H1 (cell line): Measurements from ENCODE around the gene PSORS1C1. TPM values are rescaled to one million over a fixed set of nuclear protein-coding genes. Genes with fewer than 3 reads are reported as not detected.

ENCODE experiments used
- PHF8 ChIP-seq: fragments of 200-600 bp; sonication (generic); conservative IDR thresholded peaks from 2 replicates; pipeline ENCODE4 v1.7.1; 2012; ENCODE audit warnings: low read depth, mild to moderate bottlenecking, inconsistent platforms, low read length, moderate library complexity
- polyA plus RNA-seq, 7 experiments: library from polyadenylated mRNA; depleted of rRNA in 3 of 7; stranded (reverse) in 5 of 7; unstranded in 2 of 7; fragments of >200 nt in 5 of 7; fragments of 200-250 nt in 2 of 7; gene quantifications; 1 replicate in 5 of 7; 2 replicates in 1 of 7; 4 replicates in 1 of 7; pipeline versions ENCODE4 v1.2.1 to v1.2.3, GENCODE V29; 2011 to 2013; ENCODE audit warnings: missing spikeins in 2 of 7, mixed read lengths in 2 of 7
- total RNA-seq: library from RNA; stranded (reverse); fragmentation: NEBNext Ultra II Directional; extraction: Animal tissue kit (Norgen Biotek cat#: 25700); gene quantifications from 2 replicates; pipeline ENCODE4 v1.2.1, GENCODE V29; 2021
- TF ChIP-seq, protein P1 (sequence below): IDR thresholded peaks from 2 replicates; pipeline ENCODE4 v1.6.1; 2012; ENCODE audit warnings: low read length, inconsistent platforms

PSORS1C1 gene
- total and polyA plus RNA-seq, 2 of the 8 experiments (the other 6 are each of a cell fraction or from before 2014, with no cell fraction given) = 0.12 to 0.52 TPM

DNA sequence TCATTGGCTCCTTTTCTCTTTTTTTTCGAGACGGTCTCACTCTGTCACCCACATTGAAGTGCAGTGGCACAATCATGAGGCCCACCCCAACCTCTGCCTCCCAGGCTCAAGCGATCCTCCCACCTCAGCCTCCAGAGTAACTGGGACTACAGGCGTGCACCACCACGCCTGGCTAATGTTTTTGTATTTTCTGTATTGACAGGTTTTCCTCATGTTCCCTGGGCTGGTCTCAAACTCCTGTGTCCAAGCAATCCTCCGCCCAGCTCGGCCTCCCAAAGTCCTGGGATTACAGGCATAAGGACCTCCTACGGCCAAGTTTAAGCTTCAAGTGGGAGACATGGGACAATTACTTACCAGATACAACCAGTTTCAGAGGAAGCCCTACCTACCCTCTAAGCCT lies 65.3 kb downstream of the PSORS1C1 start (continued):
- TF ChIP-seq, protein P1, sequence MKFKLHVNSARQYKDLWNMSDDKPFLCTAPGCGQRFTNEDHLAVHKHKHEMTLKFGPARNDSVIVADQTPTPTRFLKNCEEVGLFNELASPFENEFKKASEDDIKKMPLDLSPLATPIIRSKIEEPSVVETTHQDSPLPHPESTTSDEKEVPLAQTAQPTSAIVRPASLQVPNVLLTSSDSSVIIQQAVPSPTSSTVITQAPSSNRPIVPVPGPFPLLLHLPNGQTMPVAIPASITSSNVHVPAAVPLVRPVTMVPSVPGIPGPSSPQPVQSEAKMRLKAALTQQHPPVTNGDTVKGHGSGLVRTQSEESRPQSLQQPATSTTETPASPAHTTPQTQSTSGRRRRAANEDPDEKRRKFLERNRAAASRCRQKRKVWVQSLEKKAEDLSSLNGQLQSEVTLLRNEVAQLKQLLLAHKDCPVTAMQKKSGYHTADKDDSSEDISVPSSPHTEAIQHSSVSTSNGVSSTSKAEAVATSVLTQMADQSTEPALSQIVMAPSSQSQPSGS = no peak
- TF ChIP-seq PHF8 = no peak
- TF ChIP-seq, all 59 proteins: peak for 0
